ENCODE results near the gene DCTN4. TPM values are rescaled to one million over a fixed set of nuclear protein-coding genes. Genes with fewer than 3 reads are reported as not detected.

Gene DCTN4
- total RNA-seq, 1 experiment from 2014 or later: 43.9 TPM

DNA sequence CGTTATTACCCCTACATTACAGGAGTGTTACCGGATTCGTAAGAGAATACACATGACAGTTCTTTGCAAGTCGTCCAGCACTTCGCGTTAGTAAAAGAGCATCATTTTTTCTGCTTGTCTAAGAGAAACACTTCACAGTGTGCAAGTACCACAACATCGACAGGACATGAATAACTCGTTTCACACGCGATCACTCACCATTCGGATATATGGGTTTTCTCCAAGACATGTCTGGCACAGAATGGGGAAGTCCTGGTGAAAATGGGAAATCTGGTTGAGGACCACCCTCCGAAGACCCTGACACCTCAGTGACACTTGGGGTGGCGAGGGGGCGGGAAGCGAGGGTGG, 58.6 kb downstream of the DCTN4 start (continued):
- TF ChIP-seq CBFB (CRISPR knock-in tag; IDR thresholded peaks at IDR 0.05; ENCODE audit: low read depth) (no peak), FOXK1 (CRISPR knock-in tag; IDR thresholded peaks at IDR 0.05) (no peak), ZNF317 (CRISPR knock-in tag; IDR thresholded peaks at IDR 0.05; ENCODE audit: borderline replicate concordance, low read depth) (no peak), ZNF263 (CRISPR knock-in tag; IDR thresholded peaks at IDR 0.05; ENCODE audit: low read depth) (no peak), TEAD4 (CRISPR knock-in tag; IDR thresholded peaks at IDR 0.05) (no peak)
- TF ChIP-seq, protein P1, sequence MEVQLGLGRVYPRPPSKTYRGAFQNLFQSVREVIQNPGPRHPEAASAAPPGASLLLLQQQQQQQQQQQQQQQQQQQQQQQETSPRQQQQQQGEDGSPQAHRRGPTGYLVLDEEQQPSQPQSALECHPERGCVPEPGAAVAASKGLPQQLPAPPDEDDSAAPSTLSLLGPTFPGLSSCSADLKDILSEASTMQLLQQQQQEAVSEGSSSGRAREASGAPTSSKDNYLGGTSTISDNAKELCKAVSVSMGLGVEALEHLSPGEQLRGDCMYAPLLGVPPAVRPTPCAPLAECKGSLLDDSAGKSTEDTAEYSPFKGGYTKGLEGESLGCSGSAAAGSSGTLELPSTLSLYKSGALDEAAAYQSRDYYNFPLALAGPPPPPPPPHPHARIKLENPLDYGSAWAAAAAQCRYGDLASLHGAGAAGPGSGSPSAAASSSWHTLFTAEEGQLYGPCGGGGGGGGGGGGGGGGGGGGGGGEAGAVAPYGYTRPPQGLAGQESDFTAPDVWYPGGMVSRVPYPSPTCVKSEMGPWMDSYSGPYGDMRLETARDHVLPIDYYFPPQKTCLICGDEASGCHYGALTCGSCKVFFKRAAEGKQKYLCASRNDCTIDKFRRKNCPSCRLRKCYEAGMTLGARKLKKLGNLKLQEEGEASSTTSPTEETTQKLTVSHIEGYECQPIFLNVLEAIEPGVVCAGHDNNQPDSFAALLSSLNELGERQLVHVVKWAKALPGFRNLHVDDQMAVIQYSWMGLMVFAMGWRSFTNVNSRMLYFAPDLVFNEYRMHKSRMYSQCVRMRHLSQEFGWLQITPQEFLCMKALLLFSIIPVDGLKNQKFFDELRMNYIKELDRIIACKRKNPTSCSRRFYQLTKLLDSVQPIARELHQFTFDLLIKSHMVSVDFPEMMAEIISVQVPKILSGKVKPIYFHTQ (CRISPR knock-in tag; IDR thresholded peaks at IDR 0.05): no peak

DNA sequence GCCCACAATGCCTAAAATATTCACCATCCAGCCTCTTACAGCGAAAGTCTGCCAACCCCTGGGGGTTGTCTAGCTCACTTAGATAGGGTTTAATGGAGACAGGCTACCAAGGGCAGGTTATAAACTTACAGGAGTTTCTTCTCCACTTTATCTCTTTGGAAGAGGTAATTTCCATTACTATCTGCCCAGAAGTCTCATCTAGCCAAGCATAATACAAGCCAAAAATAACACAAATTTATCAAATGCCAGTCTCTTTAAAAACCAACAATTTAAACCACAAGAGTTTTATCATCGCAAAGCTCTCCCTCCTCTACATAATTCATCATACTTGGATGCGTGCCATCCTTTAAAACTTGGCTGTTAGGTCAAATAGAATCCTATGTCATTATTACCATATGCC, 64.2 kb downstream of the DCTN4 start:
- Mint-ChIP-seq H3K27ac (no peak overlapping the region), H3K27me3 (ENCODE audit: low read depth) (no peaks in the 10 kb centered on the region), H3K4me3 (no peak overlapping the region), H3K36me3 (peaks cover 80% of the 10 kb centered on the region), H3K4me1 (peaks cover 9% of the 10 kb centered on the region), H3K9me3 (no peaks in the 10 kb centered on the region)
- CTCF ChIA-PET: no interaction called here
- no peak for ATAC-seq
- no peak for DNase-seq (ENCODE audit: low spot score)
- TF ChIP-seq NR1H2 (CRISPR knock-in tag; IDR thresholded peaks at IDR 0.05) (no peak), ZNF121 (CRISPR knock-in tag; IDR thresholded peaks at IDR 0.05) (no peak)
- POLR2A ChIA-PET: no interaction called here

DNA sequence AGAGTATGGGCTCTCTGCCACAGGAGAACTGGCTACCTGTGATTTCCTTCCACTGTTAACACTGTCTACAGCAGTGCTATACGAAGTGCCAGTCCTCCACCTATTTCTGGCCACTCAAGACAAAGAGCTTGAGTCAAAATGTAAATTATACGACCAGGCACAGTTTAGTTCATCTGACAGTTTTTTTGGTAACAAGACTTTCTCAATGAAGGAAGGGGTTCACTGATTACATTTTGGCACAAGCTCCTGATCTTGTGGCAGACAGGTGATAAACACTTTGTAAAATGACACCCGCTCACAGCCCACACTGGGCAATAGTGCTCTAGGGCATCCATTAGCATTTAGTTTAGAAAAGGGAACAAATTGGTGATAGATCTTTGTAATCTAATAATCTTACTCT, 66.5 kb downstream of the DCTN4 start:
- peaks cover 64% of the 10 kb centered on the region for H3K36me3 Mint-ChIP-seq
- H3K27me3 Mint-ChIP-seq (ENCODE audit: low read depth): no peaks in the 10 kb centered on the region
- CTCF ChIA-PET: interaction anchor here (1.4 kb wide), 1 partner anchor 9 kb away, joined by 5 read pairs; the partner anchor contains the start of gene RBM22
- POLR2A ChIA-PET: no interaction called here
- no peak overlapping the region for H3K27ac Mint-ChIP-seq
- no peaks in the 10 kb centered on the region for H3K9me3 Mint-ChIP-seq
- TF ChIP-seq, protein P2, sequence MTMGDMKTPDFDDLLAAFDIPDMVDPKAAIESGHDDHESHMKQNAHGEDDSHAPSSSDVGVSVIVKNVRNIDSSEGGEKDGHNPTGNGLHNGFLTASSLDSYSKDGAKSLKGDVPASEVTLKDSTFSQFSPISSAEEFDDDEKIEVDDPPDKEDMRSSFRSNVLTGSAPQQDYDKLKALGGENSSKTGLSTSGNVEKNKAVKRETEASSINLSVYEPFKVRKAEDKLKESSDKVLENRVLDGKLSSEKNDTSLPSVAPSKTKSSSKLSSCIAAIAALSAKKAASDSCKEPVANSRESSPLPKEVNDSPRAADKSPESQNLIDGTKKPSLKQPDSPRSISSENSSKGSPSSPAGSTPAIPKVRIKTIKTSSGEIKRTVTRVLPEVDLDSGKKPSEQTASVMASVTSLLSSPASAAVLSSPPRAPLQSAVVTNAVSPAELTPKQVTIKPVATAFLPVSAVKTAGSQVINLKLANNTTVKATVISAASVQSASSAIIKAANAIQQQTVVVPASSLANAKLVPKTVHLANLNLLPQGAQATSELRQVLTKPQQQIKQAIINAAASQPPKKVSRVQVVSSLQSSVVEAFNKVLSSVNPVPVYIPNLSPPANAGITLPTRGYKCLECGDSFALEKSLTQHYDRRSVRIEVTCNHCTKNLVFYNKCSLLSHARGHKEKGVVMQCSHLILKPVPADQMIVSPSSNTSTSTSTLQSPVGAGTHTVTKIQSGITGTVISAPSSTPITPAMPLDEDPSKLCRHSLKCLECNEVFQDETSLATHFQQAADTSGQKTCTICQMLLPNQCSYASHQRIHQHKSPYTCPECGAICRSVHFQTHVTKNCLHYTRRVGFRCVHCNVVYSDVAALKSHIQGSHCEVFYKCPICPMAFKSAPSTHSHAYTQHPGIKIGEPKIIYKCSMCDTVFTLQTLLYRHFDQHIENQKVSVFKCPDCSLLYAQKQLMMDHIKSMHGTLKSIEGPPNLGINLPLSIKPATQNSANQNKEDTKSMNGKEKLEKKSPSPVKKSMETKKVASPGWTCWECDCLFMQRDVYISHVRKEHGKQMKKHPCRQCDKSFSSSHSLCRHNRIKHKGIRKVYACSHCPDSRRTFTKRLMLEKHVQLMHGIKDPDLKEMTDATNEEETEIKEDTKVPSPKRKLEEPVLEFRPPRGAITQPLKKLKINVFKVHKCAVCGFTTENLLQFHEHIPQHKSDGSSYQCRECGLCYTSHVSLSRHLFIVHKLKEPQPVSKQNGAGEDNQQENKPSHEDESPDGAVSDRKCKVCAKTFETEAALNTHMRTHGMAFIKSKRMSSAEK (CRISPR knock-in tag; IDR thresholded peaks at IDR 0.05; ENCODE audit: borderline replicate concordance): no peak
- no peak overlapping the region for H3K4me3 Mint-ChIP-seq
- H3K4me1 Mint-ChIP-seq: peaks cover 9% of the 10 kb centered on the region
- DNase-seq (ENCODE audit: low spot score): no peak
- ATAC-seq: no peak

DNA sequence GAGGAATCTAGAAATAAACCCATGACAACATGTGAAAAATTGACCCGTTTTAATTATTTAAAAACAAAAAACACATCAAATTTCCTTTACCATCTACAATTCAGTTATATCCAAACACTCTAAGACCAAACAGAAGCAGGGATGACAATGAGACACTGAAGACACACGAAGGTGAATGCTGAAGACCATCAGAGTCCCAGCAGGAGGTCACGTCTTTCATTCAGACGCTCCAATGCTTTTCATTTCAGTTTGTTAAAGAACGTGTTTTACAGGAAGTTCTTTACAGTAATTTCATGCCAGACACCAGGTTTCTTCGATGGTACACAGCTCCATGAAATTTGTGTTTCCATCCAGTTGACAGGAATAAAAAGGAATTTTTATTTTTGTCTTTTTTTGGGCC, 68.1 kb downstream of the DCTN4 start:
- TF ChIP-seq TEAD4 (CRISPR knock-in tag; IDR thresholded peaks at IDR 0.05): no peak
- TF ChIP-seq NR1H2 (CRISPR knock-in tag; IDR thresholded peaks at IDR 0.05): no peak
- TF ChIP-seq TEAD1 (CRISPR knock-in tag; IDR thresholded peaks at IDR 0.05): no peak
- ATAC-seq: peak; percentile 26; the same call in 1 of the 2 replicates
- no peak overlapping the region for H3K4me3 Mint-ChIP-seq
- POLR2A ChIA-PET: interaction anchor here (3.8 kb wide), 1 partner anchor 10 kb away, joined by 10 read pairs; the partner anchor contains the start of gene RBM22
- H3K9me3 Mint-ChIP-seq: no peaks in the 10 kb centered on the region
- H3K4me1 Mint-ChIP-seq: peaks cover 9% of the 10 kb centered on the region
- no peaks in the 10 kb centered on the region for H3K27me3 Mint-ChIP-seq (ENCODE audit: low read depth)
- DNase-seq (ENCODE audit: low spot score): no peak
- CTCF ChIA-PET: interaction anchor here (1.4 kb wide), 1 partner anchor 10 kb away, joined by 5 read pairs; the partner anchor contains the start of gene RBM22
- H3K36me3 Mint-ChIP-seq: peaks cover 52% of the 10 kb centered on the region
- H3K27ac Mint-ChIP-seq: peak overlapping the region; percentile 10; the same call in 1 of the 2 replicates

DNA sequence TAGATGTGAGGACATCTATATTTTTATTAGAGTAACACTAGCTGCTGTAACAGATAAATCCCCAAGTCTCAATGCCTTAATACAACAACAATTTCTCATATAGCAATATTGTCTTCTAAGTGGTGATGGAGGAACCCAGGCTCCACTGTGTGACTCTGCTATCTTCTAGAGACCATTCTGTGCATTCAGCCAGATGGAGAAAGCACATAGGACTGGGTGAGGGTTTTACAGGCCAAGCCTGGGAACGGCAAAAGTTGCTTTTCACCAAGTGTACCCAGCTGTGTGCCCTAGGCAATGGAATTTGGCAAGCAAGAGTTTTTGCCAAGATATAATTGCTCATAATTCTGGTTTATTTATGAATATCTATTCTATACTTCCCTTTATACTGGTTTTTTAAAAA, 69.7 kb downstream of the DCTN4 start:
- ChIA-PET POLR2A (interaction anchor here (3.8 kb wide), 1 partner anchor 12 kb away, joined by 10 read pairs; the partner anchor contains the start of gene RBM22), CTCF (interaction anchor here (1.2 kb wide), 1 partner anchor 129 kb away, joined by 4 read pairs; no protein-coding TSS in a partner anchor)
- H3K9me3 Mint-ChIP-seq: no peaks in the 10 kb centered on the region
- peaks cover 36% of the 10 kb centered on the region for H3K36me3 Mint-ChIP-seq
- peaks cover 9% of the 10 kb centered on the region for H3K4me1 Mint-ChIP-seq
- ATAC-seq: no peak
- no peak for DNase-seq (ENCODE audit: low spot score)
- no peaks in the 10 kb centered on the region for H3K27me3 Mint-ChIP-seq (ENCODE audit: low read depth)
- no peak overlapping the region for H3K4me3 Mint-ChIP-seq
- no peak overlapping the region for H3K27ac Mint-ChIP-seq
- no peak for TF ChIP-seq ZNF396 (CRISPR knock-in tag; IDR thresholded peaks at IDR 0.05; ENCODE audit: borderline replicate concordance)
- TF ChIP-seq, protein P3, sequence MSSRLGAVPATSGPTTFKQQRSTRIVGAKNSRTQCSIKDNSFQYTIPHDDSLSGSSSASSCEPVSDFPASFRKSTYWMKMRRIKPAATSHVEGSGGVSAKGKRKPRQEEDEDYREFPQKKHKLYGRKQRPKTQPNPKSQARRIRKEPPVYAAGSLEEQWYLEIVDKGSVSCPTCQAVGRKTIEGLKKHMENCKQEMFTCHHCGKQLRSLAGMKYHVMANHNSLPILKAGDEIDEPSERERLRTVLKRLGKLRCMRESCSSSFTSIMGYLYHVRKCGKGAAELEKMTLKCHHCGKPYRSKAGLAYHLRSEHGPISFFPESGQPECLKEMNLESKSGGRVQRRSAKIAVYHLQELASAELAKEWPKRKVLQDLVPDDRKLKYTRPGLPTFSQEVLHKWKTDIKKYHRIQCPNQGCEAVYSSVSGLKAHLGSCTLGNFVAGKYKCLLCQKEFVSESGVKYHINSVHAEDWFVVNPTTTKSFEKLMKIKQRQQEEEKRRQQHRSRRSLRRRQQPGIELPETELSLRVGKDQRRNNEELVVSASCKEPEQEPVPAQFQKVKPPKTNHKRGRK (CRISPR knock-in tag; IDR thresholded peaks at IDR 0.05; ENCODE audit: borderline replicate concordance): no peak
- TF ChIP-seq, protein P1 (CRISPR knock-in tag; IDR thresholded peaks at IDR 0.05): no peak

Data from WTC11 (cell line).